Coronary artery (tissue), 2 donors: ENCODE results near the gene BRD1.
"Not testable (repeated sequence)": the region's sequence is repeated elsewhere in the genome, so short reads cannot be mapped to it uniquely, and the experiment has no call there.

Experiments used
- DNase-seq: peaks from one replicate; pipeline ENCODE4 v3.0.0-alpha.2; 2017; ENCODE audit warnings: low spot score
- H3K27ac ChIP-seq, 2 donors: fragments of 200-600 bp; sonication (generic); one replicate each; pipeline ENCODE4 v1.5.1; 2016 to 2019
- H3K4me3 ChIP-seq: fragments of 200-600 bp; sonication (generic); 2 replicates; pipeline ENCODE4 v1.5.1; 2016; ENCODE audit warnings: mild to moderate bottlenecking, moderate library complexity
- TF ChIP-seq, protein P1 (sequence below): fragments of 200-600 bp; sonication (generic); IDR thresholded peaks from one replicate; pipeline ENCODE4 v1.5.1; 2019; ENCODE audit warnings: antibody characterized with exemption

BRD1 gene

DNA sequence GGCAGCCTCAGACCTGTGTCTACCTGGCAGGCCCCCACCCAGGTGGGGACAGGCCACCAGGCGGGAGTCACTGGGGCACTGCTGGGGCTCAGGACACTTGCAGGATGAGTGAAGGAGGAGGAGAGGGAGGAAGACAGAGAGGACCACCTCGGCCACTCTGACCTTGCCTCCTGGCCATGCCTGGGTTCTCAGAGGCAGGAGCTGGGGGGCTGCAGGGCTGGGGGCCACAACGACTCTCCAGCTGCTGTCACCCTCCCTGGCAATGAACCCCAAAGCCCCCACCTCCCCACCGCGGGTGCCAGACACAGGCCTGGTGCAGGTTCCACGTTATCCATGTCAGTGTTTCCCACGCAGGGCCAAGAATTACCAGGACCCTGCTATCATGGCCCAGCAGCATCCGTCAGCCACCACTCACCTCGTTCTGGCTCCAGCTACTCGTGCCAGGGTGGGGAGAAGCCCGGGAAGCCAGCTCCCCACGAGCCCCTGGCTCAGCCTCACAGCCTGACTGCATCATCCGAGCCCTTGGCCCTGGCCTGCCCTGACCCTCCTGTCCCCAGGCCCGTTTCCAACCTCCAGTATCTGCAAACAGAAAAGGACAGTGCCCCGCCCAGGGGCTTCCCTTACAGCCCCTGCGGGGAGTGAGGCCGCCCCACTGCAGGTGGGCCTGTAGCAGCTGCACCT, 62.4 kb downstream of the BRD1 start:
- peak; percentile 50 for DNase-seq
- H3K27ac ChIP-seq: no peak overlapping the region
- no peak overlapping the region for H3K4me3 ChIP-seq
- TF ChIP-seq, protein P1, sequence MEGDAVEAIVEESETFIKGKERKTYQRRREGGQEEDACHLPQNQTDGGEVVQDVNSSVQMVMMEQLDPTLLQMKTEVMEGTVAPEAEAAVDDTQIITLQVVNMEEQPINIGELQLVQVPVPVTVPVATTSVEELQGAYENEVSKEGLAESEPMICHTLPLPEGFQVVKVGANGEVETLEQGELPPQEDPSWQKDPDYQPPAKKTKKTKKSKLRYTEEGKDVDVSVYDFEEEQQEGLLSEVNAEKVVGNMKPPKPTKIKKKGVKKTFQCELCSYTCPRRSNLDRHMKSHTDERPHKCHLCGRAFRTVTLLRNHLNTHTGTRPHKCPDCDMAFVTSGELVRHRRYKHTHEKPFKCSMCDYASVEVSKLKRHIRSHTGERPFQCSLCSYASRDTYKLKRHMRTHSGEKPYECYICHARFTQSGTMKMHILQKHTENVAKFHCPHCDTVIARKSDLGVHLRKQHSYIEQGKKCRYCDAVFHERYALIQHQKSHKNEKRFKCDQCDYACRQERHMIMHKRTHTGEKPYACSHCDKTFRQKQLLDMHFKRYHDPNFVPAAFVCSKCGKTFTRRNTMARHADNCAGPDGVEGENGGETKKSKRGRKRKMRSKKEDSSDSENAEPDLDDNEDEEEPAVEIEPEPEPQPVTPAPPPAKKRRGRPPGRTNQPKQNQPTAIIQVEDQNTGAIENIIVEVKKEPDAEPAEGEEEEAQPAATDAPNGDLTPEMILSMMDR: no peak

DNA sequence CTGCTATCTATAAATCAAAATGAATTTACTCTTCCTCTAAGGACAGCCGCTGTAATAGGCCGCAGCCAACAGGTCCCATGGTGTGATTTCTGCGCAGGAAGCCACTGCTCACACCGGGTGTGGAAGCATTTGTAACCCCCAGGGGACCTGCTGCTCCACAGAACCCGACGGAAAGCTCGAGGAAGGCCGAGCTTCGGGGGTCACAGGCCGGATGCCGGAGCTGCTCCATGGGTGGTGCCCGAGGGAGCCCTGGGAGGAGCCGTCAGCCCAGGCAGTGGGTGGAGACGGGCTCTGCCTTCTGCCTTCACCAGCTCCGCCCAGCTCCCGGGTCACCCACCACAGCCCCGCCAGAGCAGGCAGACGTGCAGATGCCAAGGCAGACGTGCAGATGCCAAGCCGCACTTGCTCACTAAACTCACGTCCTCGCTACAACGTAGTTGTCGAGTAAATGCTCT, 63.5 kb downstream of the BRD1 start:
- no peak overlapping the region for H3K27ac ChIP-seq
- no peak overlapping the region for H3K4me3 ChIP-seq
- peak; percentile 52 for DNase-seq
- TF ChIP-seq, protein P1: no peak

DNA sequence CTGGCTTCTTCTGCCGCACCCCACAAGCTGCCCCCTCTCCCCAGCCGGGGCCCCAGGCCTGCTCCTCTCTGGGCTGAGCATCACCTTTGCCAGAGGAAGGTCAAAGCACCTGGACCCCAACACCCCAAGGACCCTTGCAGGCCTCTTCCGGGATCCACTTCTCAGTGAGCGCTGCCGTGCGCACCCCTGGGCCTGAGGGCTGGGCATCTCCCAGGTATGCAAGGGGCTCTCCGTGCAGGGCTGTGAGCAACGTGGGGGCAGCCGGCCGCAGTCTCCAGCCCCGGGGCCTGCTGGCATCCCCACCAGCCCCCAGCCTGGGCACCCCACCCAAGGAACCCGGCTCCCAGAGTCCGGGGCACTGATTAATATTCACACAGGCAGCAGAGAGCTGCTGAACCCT, 64.0 kb downstream of the BRD1 start:
- no peak overlapping the region for H3K4me3 ChIP-seq
- DNase-seq: peak; percentile 58
- TF ChIP-seq, protein P1: no peak
- H3K27ac ChIP-seq: no peak overlapping the region

DNA sequence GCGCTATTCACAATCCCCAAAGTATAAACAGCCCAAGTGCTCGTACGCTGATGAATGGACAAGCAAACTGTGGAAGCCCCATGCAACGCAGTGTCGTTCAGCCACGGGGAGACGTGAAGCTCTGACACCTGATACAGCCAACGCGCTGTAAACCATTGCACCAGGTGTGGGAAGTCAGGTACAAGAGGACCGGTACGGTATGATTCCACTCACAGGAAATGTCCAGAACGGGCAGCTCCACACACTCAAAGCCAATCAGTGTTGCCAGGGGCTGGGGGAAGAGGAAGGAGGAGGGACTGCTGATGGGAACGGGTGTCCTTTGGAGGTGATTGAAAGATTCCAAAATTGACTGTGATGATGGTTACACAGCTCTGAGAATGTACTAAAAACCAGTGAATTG, 64.5 kb downstream of the BRD1 start:
- TF ChIP-seq, protein P1: no peak
- DNase-seq: peak; percentile 65
- Histone ChIP-seq H3K4me3 (no peak overlapping the region), H3K27ac (no peak overlapping the region)

DNA sequence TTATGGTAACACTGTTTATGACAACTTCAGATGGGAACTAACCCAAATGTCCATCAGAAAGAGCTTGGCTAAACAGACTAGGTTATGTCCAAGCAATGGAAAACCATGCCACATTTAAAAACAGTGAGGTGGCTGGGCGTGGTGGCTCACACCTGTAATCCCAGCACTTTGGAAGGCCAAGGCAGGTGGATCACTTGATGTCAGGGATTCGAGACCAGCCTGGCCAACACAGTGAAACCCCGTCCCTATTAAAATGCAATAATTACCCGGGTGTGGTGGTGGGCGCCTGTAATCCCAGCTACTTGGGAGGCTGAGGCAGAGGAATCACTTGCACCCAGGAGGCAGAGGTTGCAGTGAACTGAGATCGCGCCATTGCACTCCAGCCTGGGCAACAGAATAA, 65.1 kb downstream of the BRD1 start:
- not testable (repeated sequence) for H3K27ac ChIP-seq, DNase-seq, H3K4me3 ChIP-seq

DNA sequence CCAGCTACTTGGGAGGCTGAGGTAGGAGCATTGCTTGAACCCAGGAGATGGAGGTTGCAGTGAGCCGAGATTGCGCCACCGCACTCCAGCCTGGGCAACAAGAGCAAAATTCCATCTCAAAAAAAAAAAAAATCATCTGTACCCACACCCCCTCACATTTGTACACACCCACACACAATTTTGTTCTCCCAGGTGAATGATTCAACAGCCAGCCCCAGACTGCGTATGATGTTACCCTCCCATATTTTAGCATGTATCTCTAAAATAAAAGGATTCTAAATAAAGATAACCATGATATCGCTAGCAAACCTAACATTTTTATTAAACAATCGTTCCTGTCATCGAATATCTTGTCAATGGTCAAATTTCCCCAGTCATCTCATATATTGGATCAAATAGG, 65.8 kb downstream of the BRD1 start:
- TF ChIP-seq, protein P1: no peak
- H3K27ac ChIP-seq: no peak overlapping the region
- DNase-seq: no peak
- no peak overlapping the region for H3K4me3 ChIP-seq

DNA sequence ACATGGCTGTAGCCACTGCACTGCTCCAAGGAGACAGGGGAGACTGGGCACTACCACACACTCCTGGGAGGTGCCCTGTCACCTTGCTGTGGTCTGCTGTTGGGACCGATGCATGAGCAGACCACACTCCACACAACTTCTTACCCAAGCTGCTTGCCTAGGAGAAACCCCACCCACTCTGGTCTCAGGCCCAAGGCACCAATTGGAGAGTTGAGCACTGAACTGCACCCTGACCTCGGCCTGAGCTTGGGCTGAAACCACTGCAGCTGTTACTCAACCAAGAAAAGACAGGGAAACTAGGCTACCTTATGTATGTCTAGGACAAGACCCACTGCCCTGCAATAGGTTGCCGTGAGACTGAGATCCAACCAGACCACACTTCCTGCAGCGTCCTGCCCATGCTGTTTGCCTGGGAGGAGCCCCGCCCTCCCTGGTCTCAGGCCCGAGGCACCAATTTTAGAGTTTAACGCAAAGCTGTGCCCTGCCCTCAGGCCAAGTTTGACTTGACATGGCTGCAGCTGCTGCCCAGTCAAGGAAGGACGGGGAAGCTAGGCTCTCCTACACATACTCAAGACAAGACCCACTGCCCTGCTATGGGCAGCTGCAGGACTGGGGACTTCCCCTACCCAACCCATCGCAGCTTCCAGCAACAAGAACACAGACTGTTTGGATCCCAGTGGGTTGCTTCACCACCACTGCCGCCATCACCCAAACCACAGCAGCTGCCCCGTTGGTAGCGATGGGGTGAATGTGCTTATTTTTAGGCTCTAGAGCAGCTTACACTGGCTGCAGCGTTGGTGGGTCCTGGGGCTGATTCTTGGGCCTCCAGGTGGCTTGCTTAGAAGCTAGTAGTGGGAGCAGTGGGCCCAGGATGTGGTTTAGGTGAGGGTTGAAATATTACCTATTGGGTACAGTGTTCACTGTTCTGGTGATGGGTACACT, 66.8 kb downstream of the BRD1 start:
- Histone ChIP-seq H3K4me3 (no peak overlapping the region), H3K27ac (no peak overlapping the region)
- DNase-seq: peak; percentile 62
- TF ChIP-seq, protein P1: no peak
